WTC11 (cell line): Measurements from ENCODE around the gene KRT86.

Experiments
- CREM ChIP-seq: sonication (generic); formaldehyde crosslinking; IDR thresholded peaks from 2 replicates; pipeline ENCODE4 v1.8.1; 2022; ENCODE audit warnings: mild to moderate bottlenecking, missing genetic modification reagents, moderate library complexity
- CTCF ChIP-seq: fragments of 200-600 bp; IDR thresholded peaks from 2 replicates; pipeline ENCODE4 v1.8.0; 2022; ENCODE audit warnings: antibody characterized with exemption
- FOXJ3 ChIP-seq: sonication (generic); formaldehyde crosslinking; IDR thresholded peaks from 2 replicates; pipeline ENCODE4 v1.9.0; 2021; ENCODE audit warnings: missing genetic modification reagents, mild to moderate bottlenecking, borderline replicate concordance
- HMGXB4 ChIP-seq: sonication (generic); formaldehyde crosslinking; IDR thresholded peaks from 2 replicates; pipeline ENCODE4 v1.8.1; 2023; ENCODE audit warnings: mild to moderate bottlenecking, moderate library complexity, missing genetic modification reagents
- IRF2 ChIP-seq: sonication (generic); formaldehyde crosslinking; IDR thresholded peaks from 2 replicates; pipeline ENCODE4 v1.8.0; 2022; ENCODE audit warnings: low read depth, missing genetic modification reagents, borderline replicate concordance
- NFYB ChIP-seq: sonication (generic); formaldehyde crosslinking; conservative IDR thresholded peaks from 2 replicates; pipeline ENCODE4 v1.8.0; 2022; ENCODE audit warnings: low read depth, missing genetic modification reagents
- RELA ChIP-seq: sonication (generic); formaldehyde crosslinking; IDR thresholded peaks from 2 replicates; pipeline ENCODE4 v1.8.1; 2022; ENCODE audit warnings: missing genetic modification reagents, mild to moderate bottlenecking, borderline replicate concordance
- ZNF425 ChIP-seq: fragments of 250-450 bp; sonication (Bioruptor Pico); conservative IDR thresholded peaks from 2 replicates; pipeline ENCODE4 v1.9.0; 2021; ENCODE audit warnings: mild to moderate bottlenecking

- TF ChIP-seq CTCF (no peak), ZNF425 (CRISPR knock-in tag) (no peak), HMGXB4 (CRISPR knock-in tag) (no peak), CREM (CRISPR knock-in tag) (no peak), IRF2 (no peak), FOXJ3 (CRISPR knock-in tag) (no peak), RELA (CRISPR knock-in tag) (no peak), NFYB (CRISPR knock-in tag) (no peak)
These were observed 6.5 kb downstream of the KRT86 start for GRCh38 chr12:52280796-52281560.
